ENCODE data around the gene MRPS33.

GRCh38 chr7:140966561-140967233, 48.1 kb downstream of the MRPS33 start:
- TF ChIP-seq POLR2A (IDR thresholded peaks at IDR 0.05) (no peak), CTCF (IDR thresholded peaks at IDR 0.05) (no peak), EP300 (IDR thresholded peaks at IDR 0.05) (no peak)
